GM23248 (cell line): ENCODE data around the gene PARVB. TPM values are rescaled to one million over a fixed set of nuclear protein-coding genes. Genes with fewer than 3 reads are reported as not detected.
"Not testable (repeated sequence)": the region's sequence is repeated elsewhere in the genome, so short reads cannot be mapped to it uniquely, and the experiment has no call there.

Experiments used
- DNase-seq: peaks from one replicate; pipeline ENCODE4 v3.0.0-alpha.2; 2015
- H2AFZ ChIP-seq: fragments of 200-600 bp; sonication (generic); 2 replicates; pipeline ENCODE4 v1.6.1; 2016; ENCODE audit warnings: antibody characterized with exemption
- H3F3A ChIP-seq: fragments of 200-600 bp; sonication (generic); 2 replicates; pipeline ENCODE4 v1.6.1; 2016; ENCODE audit warnings: mild to moderate bottlenecking, antibody characterized with exemption, mixed run types; ENCODE audit not compliant: insufficient read depth
- H3K27ac ChIP-seq: fragments of 200-600 bp; sonication (generic); 2 replicates; pipeline ENCODE4 v1.5.1; 2016; ENCODE audit warnings: mild to moderate bottlenecking
- H3K27me3 ChIP-seq: fragments of 200-600 bp; sonication (generic); replicated peaks from 2 replicates; pipeline ENCODE4 v1.6.1; 2016; ENCODE audit warnings: mild to moderate bottlenecking; ENCODE audit not compliant: insufficient read depth
- H3K36me3 ChIP-seq: fragments of 200-600 bp; sonication (generic); 2 replicates; pipeline ENCODE4 v1.6.1; 2016; ENCODE audit warnings: low read depth, mild to moderate bottlenecking
- H3K4me1 ChIP-seq: fragments of 200-600 bp; sonication (generic); 2 replicates; pipeline ENCODE4 v1.6.1; 2016; ENCODE audit warnings: mild to moderate bottlenecking; ENCODE audit not compliant: insufficient read depth
- H3K4me2 ChIP-seq: fragments of 200-600 bp; sonication (generic); one replicate; pipeline ENCODE4 v1.6.1; 2016; ENCODE audit warnings: mild to moderate bottlenecking; ENCODE audit not compliant: unreplicated experiment
- H3K4me3 ChIP-seq: fragments of 200-600 bp; sonication (generic); 2 replicates; pipeline ENCODE4 v1.5.1; 2016; ENCODE audit warnings: mild to moderate bottlenecking
- H3K79me2 ChIP-seq: fragments of 200-600 bp; sonication (generic); 2 replicates; pipeline ENCODE4 v1.6.1; 2016; ENCODE audit warnings: mild to moderate bottlenecking; ENCODE audit not compliant: insufficient read depth
- H3K9ac ChIP-seq: fragments of 200-600 bp; sonication (generic); 2 replicates; pipeline ENCODE4 v1.6.1; 2016; ENCODE audit warnings: mild to moderate bottlenecking
- H3K9me2 ChIP-seq: fragments of 200-600 bp; sonication (generic); 2 replicates; pipeline ENCODE4 v1.6.1; 2016; ENCODE audit warnings: mixed run types, mild to moderate bottlenecking, moderate library complexity; ENCODE audit not compliant: insufficient read depth
- H3K9me3 ChIP-seq: fragments of 200-600 bp; sonication (generic); one replicate; pipeline ENCODE4 v1.6.1; 2017; ENCODE audit warnings: low read depth
- H4K20me1 ChIP-seq: fragments of 200-600 bp; sonication (generic); 2 replicates; pipeline ENCODE4 v1.6.0; 2016; ENCODE audit not compliant: insufficient read depth
- EZH2 ChIP-seq: fragments of 200-600 bp; sonication (generic); IDR thresholded peaks from 2 replicates; pipeline ENCODE4 v1.6.1; 2018; ENCODE audit warnings: antibody characterized with exemption, mild to moderate bottlenecking; ENCODE audit not compliant: insufficient read depth, poor library complexity, severe bottlenecking
- EZH2phosphoT487 ChIP-seq: fragments of 200-600 bp; sonication (generic); IDR thresholded peaks from 2 replicates; pipeline ENCODE4 v1.6.1; 2018; ENCODE audit warnings: antibody characterized with exemption, moderate library complexity, mild to moderate bottlenecking, low read depth; ENCODE audit not compliant: insufficient read depth
- WGBS, 2 experiments: methylation state at CpG; one replicate each; pipeline ENCODE4 v1.1.6; 2015 to 2017; ENCODE audit warnings: low lambda C conversion rate in 2 of 2, low coverage in 1 of 2; ENCODE audit errors: missing lambda C conversion rate in 2 of 2; 5-methylcytosine and 5-hydroxymethylcytosine counted together
- in situ Hi-C: fragments of 300-500 bp; cut with MboI; formaldehyde crosslinking; loops from 2 replicates; pipeline ENCODE4 v1.15.0; 2020
- polyA plus RNA-seq: library from polyadenylated mRNA; unstranded; fragments of >200 nt; fragmentation: Nextera tagmentation; extraction: Ambion mirVana; gene quantifications from 2 replicates; pipeline ENCODE4 v1.2.1, GENCODE V29; 2016
- total RNA-seq: library from RNA; depleted of rRNA; stranded (reverse); fragments of >200 nt; shearing (Covaris generic); gene quantifications from 2 replicates; pipeline ENCODE4 v1.2.3, GENCODE V29; 2014

Gene PARVB
- total and polyA plus RNA-seq, 2 experiments from 2014 or later, result 52.6 to 141 TPM

DNA sequence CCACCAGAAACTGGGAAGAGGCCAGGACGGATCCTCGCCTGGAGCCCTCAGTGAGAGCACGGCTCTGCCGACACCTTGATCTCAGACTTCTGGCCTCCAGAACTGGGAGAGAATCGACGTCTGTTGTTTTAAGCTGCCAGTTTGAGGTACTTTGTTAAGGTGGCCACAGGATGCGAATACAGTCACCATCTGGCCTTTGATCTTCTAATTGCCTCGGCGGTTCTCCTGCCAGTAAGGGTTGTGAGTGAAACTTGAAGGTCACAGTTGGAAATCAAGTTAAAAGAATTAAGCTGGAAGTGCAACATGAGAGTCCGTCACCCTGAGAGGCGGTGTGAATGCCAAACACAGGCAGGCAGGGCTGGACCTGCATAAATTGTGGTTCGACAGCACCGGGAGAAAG lies 27.9 kb downstream of the PARVB start:
- Histone ChIP-seq H3K4me1 (0 out of 2 replicates have a peak, but pooled peaks cover under 1% of the 10 kb centered on the region), H4K20me1 (no peaks in the 10 kb centered on the region), H3K4me3 (no peak overlapping the region), H3K27me3 (no peaks in the 10 kb centered on the region), H3K9me3 (no peaks in the 10 kb centered on the region), H3K9ac (no peak overlapping the region), H3F3A (no peaks in the 10 kb centered on the region), H3K9me2 (no peaks in the 10 kb centered on the region), H2AFZ (no peak overlapping the region), H3K79me2 (peaks cover 88% of the 10 kb centered on the region), H3K4me2 (no peak overlapping the region), H3K36me3 (no peaks in the 10 kb centered on the region), H3K27ac (no peak overlapping the region)
- TF ChIP-seq EZH2phosphoT487, result no peak
- no peak for TF ChIP-seq EZH2
- no peak for DNase-seq
- in situ Hi-C loops, result no loop called here
- WGBS, 2 experiments, result 89 to 92% methylated on average over 13 of the region's 13 CpGs

GRCh38 chr22:44055805-44056204 lies 31.7 kb downstream of the PARVB start:
- Histone ChIP-seq H3K9me2 (no peaks in the 10 kb centered on the region), H3K4me2 (no peak overlapping the region), H2AFZ (no peak overlapping the region), H3K27me3 (no peaks in the 10 kb centered on the region), H3K9ac (no peak overlapping the region), H4K20me1 (no peaks in the 10 kb centered on the region), H3K9me3 (no peaks in the 10 kb centered on the region), H3K4me1 (peaks cover 7% of the 10 kb centered on the region; the same call in 1 of the 2 replicates), H3K27ac (no peak overlapping the region), H3K79me2 (peaks cover 88% of the 10 kb centered on the region), H3K36me3 (0 out of 2 replicates have a peak, but pooled peaks cover 5% of the 10 kb centered on the region), H3F3A (no peaks in the 10 kb centered on the region), H3K4me3 (no peak overlapping the region)
- TF ChIP-seq EZH2phosphoT487 (no peak), EZH2 (no peak)
- no peak for DNase-seq
- in situ Hi-C loops, result no loop called here
- 90 to 93% methylated on average over 16 of the region's 16 CpGs for WGBS, 2 experiments

- H3K9me2 ChIP-seq, H3K4me2 ChIP-seq, H2AFZ ChIP-seq, H3K27ac ChIP-seq, H3K36me3 ChIP-seq, DNase-seq, H3K9ac ChIP-seq, in situ Hi-C loops, H3K4me3 ChIP-seq, H3F3A ChIP-seq, H3K27me3 ChIP-seq, H3K4me1 ChIP-seq, H4K20me1 ChIP-seq, H3K9me3 ChIP-seq: not testable (repeated sequence)
- 42 to 53% methylated on average over 3 to 4 of the region's 4 CpGs for WGBS, 2 experiments
- H3K79me2 ChIP-seq, result peaks cover 88% of the 10 kb centered on the region
Measured at GRCh38 chr22:44056649-44057048, 32.5 kb downstream of the PARVB start.

GRCh38 chr22:44057401-44057987 lies 33.4 kb downstream of the PARVB start:
- peaks cover 88% of the 10 kb centered on the region for H3K79me2 ChIP-seq
- no peak overlapping the region for H2AFZ ChIP-seq
- TF ChIP-seq EZH2phosphoT487, result no peak
- no peak for TF ChIP-seq EZH2
- 41 to 45% methylated on average over 11 of the region's 11 CpGs for WGBS, 2 experiments
- H3K27me3 ChIP-seq, result no peaks in the 10 kb centered on the region
- H3F3A ChIP-seq, result no peaks in the 10 kb centered on the region
- H3K36me3 ChIP-seq, result 0 out of 2 replicates have a peak, but pooled peaks cover 5% of the 10 kb centered on the region
- H3K4me3 ChIP-seq, result no peak overlapping the region
- H3K4me2 ChIP-seq, result no peak overlapping the region
- no peaks in the 10 kb centered on the region for H4K20me1 ChIP-seq
- DNase-seq, result peak; percentile 16
- in situ Hi-C loops, result no loop called here
- no peak overlapping the region for H3K9ac ChIP-seq
- H3K27ac ChIP-seq, result no peak overlapping the region
- no peaks in the 10 kb centered on the region for H3K9me2 ChIP-seq
- H3K9me3 ChIP-seq, result no peaks in the 10 kb centered on the region
- peaks cover 7% of the 10 kb centered on the region; the same call in 1 of the 2 replicates for H3K4me1 ChIP-seq
